ENCODE data around the gene ZNF230. TPM values are rescaled to one million over a fixed set of nuclear protein-coding genes. Genes with fewer than 3 reads are reported as not detected.

Gene ZNF230
- total RNA-seq, 4 donors from 2014 or later, result 1.8 to 5.9 (median 3.5) TPM

GRCh38 chr19:43966079-43966694, 36.6 kb upstream of the ZNF230 start:
- no peak overlapping the region for H3K27ac ChIP-seq
- DNase-seq, result no peak
- H3K4me3 ChIP-seq, result no peak overlapping the region
- TF ChIP-seq CTCF (IDR thresholded peaks at IDR 0.05) (no peak), POLR2AphosphoS5 (IDR thresholded peaks at IDR 0.05) (no peak)
- H3K9me3 ChIP-seq, result peaks cover 87 to 96% of the 10 kb centered on the region in 2 donors
- in situ Hi-C loops (cut with MboI; ENCODE audit: low pct_ligation_motif_present in 1 of 4, low pct_unique_long_range_greater_than_20kb in 1 of 4, low sequenced_read_pairs in 3 of 4), result no loop called here
- H3K36me3 ChIP-seq, result peaks cover 0 to 68% (median 32%) of the 10 kb centered on the region in 4 donors
- 95% methylated on average over 3 of the region's 3 CpGs; no CpG with 5 or more reads in 1 of the 2 donors for WGBS, 2 donors (ENCODE audit: low coverage in 1 of 2)
- H3K4me1 ChIP-seq, result no peaks in the 10 kb centered on the region
- intact Hi-C loops (cut with DNase I; ENCODE audit: low total_unique reads), result no loop called here
- H3K27me3 ChIP-seq, result no peaks in the 10 kb centered on the region

- intact Hi-C loops (cut with DNase I; ENCODE audit: low total_unique reads), result no loop called here
- Histone ChIP-seq H3K36me3 (peaks cover 0 to 6% (median 0%) of the 10 kb centered on the region in 4 donors), H3K9me3 (peaks cover 77 to 90% of the 10 kb centered on the region in 2 donors), H3K27ac (no peak overlapping the region), H3K27me3 (no peaks in the 10 kb centered on the region), H3K4me1 (no peaks in the 10 kb centered on the region), H3K4me3 (no peak overlapping the region)
- in situ Hi-C loops (cut with MboI; ENCODE audit: low pct_ligation_motif_present in 1 of 4, low pct_unique_long_range_greater_than_20kb in 1 of 4, low sequenced_read_pairs in 3 of 4), result no loop called here
- WGBS, 2 donors (ENCODE audit: low coverage in 1 of 2), result 73 to 75% methylated on average over 1 of the region's 1 CpG
- no peak for DNase-seq
- no peak for TF ChIP-seq POLR2A (IDR thresholded peaks at IDR 0.05)
- no peak for TF ChIP-seq CTCF (IDR thresholded peaks at IDR 0.05)
- no peak for TF ChIP-seq POLR2AphosphoS5 (IDR thresholded peaks at IDR 0.05)
- TF ChIP-seq EP300 (IDR thresholded peaks at IDR 0.05; ENCODE audit: low read depth), result no peak
Observed at GRCh38 chr19:43976732-43977131, 26.0 kb upstream of the ZNF230 start.

- peaks cover 17 to 29% of the 10 kb centered on the region in 2 donors for H3K9me3 ChIP-seq
- in situ Hi-C loops (cut with MboI; ENCODE audit: low pct_ligation_motif_present in 1 of 4, low pct_unique_long_range_greater_than_20kb in 1 of 4, low sequenced_read_pairs in 3 of 4) (no loop called here), intact Hi-C loops (cut with DNase I; ENCODE audit: low total_unique reads) (no loop called here)
- H3K27ac ChIP-seq, result peak overlapping the region; percentile 75 to 85 (median 80)
- TF ChIP-seq EP300 (IDR thresholded peaks at IDR 0.05; ENCODE audit: low read depth) (no peak), CTCF (IDR thresholded peaks at IDR 0.05) (no peak), POLR2AphosphoS5 (IDR thresholded peaks at IDR 0.05) (no peak), POLR2A (IDR thresholded peaks at IDR 0.05) (no peak)
- peaks cover 0 to 13% (median 9%) of the 10 kb centered on the region in 4 donors for H3K4me1 ChIP-seq
- H3K27me3 ChIP-seq, result no peaks in the 10 kb centered on the region
- DNase-seq, result no peak
- H3K36me3 ChIP-seq, result peaks cover 0 to 5% (median under 1%) of the 10 kb centered on the region in 4 donors
- H3K4me3 ChIP-seq, result peak overlapping the region in 3 of 4 donors; percentile 69 to 87 (median 81)
- WGBS, 2 donors (ENCODE audit: low coverage in 1 of 2), result 89 to 90% methylated on average over 2 of the region's 2 CpGs
Observed at GRCh38 chr19:43983544-43983911, 19.2 kb upstream of the ZNF230 start.

GRCh38 chr19:43983912-43984686, 18.7 kb upstream of the ZNF230 start, which contains the start of gene ZNF155:
Gene ZNF155 (plus strand): TSS chr19:43984188. CDS start chr19:43988544, 4,356 bp downstream.
- peak within 1 kb of the TSS; percentile 54 to 87 (median 75) for H3K4me3 ChIP-seq
- intact Hi-C loops (cut with DNase I; ENCODE audit: low total_unique reads), result no loop called here
- peaks cover 0 to 13% (median 9%) of the 10 kb centered on the region in 4 donors for H3K4me1 ChIP-seq
- TF ChIP-seq CTCF (IDR thresholded peaks at IDR 0.05), result no peak
- TF ChIP-seq POLR2AphosphoS5 (IDR thresholded peaks at IDR 0.05), result peak; percentile 50 to 75 (median 59)
- no peak for TF ChIP-seq POLR2A (IDR thresholded peaks at IDR 0.05)
- no peak for TF ChIP-seq EP300 (IDR thresholded peaks at IDR 0.05; ENCODE audit: low read depth)
- peaks cover 0 to 10% (median 4%) of the 10 kb centered on the region in 4 donors for H3K36me3 ChIP-seq
- peak within 1 kb of the TSS; percentile 75 to 85 (median 80) for H3K27ac ChIP-seq
- in situ Hi-C loops (cut with MboI; ENCODE audit: low pct_ligation_motif_present in 1 of 4, low pct_unique_long_range_greater_than_20kb in 1 of 4, low sequenced_read_pairs in 3 of 4), result no loop called here
- peak; percentile 91 for DNase-seq
- 0 to 1% methylated on average over 5 to 40 of the region's 40 CpGs for WGBS, 2 donors (ENCODE audit: low coverage in 1 of 2)
- no peaks in the 10 kb centered on the region for H3K27me3 ChIP-seq
- peaks cover 16 to 26% of the 10 kb centered on the region in 2 donors for H3K9me3 ChIP-seq
